GM21717 (cell line): ENCODE results near the gene TK2.

ENCODE experiments used
- ATAC-seq: cut with Tn5 transposase; IDR thresholded peaks from one replicate; pipeline ENCODE4 v1.9.1; 2021; ENCODE audit warnings: mild to moderate bottlenecking, moderate library complexity; ENCODE audit not compliant: unreplicated experiment

The TK2 gene

GRCh38 chr16:66486199-66486772 is 63.6 kb downstream of the TK2 start:
- no peak for ATAC-seq

DNA sequence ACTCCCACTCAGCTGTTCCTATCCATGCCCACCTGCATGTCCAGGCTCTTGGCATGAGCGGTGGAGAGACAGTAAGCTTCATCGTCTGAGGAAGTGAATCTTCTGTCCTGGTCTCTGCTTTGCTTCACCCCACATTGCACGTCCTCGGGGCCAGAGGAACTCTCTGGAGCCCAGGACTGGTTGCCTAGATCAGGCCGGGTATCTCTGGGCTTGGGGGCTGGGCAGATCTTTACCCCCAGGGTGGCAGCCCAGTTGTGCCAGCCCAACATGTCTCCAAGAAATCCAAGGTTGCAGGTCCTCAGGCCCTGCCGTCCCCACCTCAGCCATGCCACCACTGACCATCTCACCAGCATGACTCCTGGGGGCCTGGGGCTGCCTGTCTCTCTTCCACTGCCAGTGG is 64.5 kb downstream of the TK2 start:
- no peak for ATAC-seq

- no peak for ATAC-seq
Measured at GRCh38 chr16:66484453-66485213, 65.3 kb downstream of the TK2 start.

DNA sequence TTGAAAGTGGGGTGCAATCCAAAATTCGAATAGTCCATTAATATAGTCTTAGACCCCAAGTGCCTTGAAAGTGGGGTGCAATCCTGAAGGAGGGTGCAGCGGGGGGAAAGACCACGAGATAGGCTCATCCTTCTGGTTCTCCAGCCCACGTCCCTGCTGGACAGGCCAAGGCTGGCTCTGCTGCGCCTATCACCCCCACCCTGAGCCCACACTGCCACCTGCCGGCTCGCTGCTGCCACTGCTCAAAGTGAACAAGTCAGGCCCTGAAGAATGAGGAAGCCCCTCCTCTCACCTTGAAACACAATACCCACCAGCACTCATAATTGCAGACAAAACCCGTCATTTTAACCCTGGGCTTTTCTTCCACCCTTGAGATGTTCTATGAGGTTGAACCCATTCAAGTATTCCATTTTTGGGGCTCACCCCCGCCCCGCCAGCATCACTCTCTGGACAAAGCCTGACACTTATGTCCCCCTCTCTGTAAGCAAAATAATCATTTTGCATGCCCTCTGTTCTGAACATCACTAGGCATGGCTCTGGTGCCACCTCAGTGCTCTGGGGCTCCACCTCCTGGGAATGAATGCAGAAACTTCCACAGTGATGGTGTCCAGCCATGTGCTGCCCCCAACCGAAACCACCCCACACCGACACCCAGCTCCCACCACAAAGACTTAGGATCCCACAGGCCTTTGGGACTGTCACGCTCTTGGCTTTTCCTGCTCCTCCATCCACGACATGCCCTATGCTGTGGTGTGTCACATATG is 66.1 kb downstream of the TK2 start:
- peak; percentile 55 for ATAC-seq

- no peak for ATAC-seq
Measured at GRCh38 chr16:66481943-66482390, 68.0 kb downstream of the TK2 start.

DNA sequence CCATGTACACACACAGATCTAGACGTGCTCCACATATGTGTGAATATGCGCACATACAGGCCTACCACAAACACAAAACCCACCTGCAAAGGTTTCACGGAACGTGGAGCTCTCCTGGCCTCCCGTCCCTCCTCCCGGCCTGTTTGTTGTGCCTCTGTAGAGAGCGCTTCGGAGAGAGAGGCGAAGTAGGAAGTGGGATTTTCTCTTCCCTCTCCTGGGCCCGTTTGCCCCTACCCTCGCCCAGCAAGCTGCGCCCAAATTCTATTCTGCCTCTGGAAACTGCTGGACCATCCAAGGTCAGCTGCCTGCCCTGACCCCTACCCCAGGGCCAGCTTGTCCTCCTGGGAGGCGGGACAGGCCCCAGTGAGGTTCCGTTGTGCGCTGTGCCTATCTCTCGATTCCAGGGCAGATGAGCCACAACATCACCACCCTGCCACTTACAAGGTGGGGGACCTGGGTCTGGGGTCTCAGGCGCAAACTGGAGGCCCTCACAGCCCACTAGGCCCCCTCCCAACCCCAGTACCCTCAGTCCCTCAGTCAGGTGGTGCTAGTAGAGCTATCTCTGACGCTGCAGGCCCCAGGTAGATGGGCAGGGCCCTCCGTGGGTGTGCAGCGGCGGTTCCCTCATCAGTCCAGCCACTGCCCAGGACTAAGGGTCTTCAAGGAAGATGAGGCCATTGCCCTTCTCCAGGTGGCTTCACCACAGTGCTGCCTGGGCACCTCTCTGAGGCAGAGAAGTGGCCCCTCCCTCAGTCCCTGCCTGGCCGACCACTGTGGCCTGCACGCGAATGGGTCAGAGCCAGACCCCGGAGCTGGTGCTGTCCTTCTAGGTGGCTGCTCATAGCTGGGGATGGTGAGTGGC is 68.6 kb downstream of the TK2 start:
- ATAC-seq: no peak

DNA sequence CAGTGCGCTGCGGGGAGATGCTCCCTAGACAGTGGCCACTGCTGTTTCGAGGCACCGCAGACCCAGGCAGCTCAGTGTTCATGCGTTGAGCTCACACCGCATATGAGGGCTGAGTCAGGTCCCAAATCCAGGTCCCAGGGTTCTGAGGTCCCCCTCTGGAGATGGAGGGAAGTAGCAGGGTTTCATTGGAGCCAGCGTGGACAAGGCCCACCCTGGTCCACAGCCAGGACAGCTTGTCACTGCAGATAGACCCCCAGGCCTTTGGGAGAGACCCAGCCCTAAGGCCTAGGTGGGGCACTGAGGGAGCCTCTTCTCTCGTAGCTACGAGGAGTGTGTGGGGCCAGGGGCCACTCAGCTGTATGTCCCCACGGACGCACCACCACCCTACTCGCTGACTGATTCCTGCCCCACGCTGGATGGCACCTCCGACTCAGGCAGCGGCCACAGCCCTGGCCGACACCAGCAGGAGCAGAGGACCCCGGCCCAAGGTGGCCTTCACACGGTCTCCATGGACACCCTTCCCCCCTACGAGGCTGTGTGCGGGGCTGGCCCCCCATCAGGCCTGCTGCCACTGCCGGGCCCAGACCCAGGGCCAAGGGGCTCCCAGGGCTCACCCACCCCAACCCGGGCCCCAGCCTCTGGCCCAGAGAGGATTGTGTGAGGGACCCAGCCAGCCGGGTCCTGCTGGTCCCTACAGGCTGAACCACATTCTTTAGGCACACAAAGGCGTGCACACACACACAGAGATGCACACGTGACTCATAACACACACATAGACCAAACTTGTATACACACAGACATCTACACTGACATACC is 69.4 kb downstream of the TK2 start:
- no peak for ATAC-seq

DNA sequence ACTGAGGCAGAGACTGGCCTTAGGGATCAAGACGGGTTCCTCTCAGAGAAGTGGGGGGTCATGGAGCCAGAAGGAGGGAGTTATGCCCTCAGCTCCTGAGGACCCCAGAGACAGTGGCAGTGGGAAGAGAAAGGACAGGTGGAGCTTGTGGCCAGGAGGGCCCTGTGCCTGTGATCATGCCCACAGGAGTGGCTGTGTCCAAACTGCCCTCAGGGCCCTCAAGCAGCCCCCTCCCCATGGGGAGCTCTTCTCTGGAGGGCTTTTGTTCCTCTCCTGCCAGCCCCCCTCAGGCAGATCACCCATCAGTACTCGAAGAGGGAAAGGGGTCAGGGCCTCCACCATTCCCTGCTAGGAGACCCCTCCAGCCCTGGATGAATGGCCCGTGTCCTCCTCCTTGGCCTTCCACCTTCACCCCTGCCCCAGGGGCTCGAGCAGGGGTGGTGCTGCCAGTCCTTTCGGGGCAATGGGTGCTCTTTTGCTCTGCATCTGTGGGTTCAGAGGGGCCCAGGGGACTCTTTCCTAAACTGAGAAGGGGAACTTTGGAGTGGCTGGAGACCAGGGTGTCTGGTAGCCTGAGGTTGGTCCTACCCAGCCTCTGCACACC is 70.2 kb downstream of the TK2 start:
- no peak for ATAC-seq

DNA sequence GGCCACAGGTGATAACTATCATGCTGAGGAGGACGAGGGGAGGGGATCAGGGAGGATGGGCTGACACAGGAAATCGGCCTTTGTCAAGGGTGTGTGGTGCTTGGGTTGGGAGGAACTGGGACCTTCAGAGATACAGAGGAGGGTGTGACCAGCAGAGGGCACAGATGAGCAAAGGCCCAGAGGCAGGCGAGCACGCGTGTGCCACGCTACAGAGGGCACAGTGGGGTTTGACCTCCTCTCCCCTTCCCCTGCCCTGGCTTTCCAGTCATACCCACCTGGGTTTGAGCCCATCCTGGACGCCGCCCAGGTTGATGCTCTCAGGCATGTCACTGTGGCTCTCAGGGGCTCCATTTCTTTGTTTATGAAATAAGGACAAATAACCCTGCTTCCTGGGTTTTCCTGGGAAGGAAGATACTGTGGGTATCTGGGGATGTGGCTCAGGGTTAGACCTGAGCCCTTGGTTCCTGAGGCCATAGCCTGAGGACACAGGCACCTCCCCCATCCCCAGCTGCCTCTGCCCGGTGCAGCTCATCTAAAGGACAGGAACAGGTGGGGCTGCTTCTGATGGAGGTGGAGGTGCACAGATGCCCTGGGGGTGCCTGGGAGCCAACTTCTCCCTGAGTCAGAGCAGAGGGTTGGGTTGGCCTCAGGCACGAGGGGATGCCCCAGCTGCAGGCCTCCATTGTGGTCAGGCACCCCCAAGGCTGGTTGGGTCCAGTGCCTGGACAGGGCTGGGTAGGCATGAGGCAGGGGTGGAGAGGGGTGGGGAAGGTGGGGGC is 71.0 kb downstream of the TK2 start:
- peak; percentile 69 for ATAC-seq

- ATAC-seq: no peak
Measured at GRCh38 chr16:66477028-66477515, 72.8 kb downstream of the TK2 start.

DNA sequence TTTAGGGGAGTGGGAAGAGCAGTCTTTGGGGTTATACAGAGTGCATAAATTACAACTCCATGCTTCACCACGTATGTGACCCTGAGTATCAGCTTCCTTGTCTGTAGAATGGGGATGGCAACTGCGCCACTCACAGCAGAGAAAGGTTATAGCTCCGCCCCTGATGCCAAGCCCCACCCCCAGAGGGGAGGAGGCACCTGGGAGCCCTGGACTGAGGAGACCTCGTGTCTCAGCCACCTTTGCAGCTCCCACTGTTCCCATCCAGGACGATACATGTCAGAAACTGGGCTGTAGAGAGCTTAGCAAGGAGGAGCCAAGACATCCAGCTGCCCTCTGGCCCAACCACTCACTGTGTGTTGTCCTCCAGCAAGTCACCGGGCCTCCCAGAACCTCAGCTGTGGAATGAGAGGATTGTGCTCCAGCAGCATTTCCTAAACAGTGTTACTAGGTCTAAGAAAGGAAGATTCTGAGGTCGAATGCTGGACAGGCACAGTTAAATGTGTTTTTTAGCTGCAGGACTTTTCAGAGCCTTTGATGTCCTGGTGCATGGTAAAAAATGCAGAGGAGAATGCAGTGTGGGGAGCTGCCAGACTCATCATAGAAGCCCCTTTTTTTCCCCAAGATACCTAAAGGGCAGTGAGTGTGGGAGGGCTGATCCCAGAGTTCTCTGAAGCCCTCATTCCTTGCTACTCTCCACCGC is 73.4 kb downstream of the TK2 start:
- ATAC-seq: no peak

DNA sequence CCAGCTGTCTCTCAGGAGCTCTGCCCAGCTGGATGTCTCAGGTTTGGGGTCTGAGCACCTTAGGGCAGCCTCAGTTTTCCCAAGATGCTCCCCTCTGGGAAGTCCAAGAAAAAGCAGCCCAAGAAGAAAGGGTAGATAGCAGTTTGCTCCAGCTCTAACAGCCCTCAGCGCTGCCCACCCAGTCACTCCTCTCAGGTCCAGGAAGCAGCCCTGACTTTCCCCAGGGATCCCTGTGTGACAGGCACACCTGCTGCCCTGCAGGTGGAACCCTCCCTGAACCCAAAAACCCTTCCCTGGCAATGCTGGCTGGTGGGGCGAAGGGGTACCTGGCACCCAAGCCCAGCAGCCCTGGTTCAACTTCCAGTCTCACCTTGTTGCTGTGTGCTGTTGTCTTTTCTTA is 74.7 kb downstream of the TK2 start:
- no peak for ATAC-seq

DNA sequence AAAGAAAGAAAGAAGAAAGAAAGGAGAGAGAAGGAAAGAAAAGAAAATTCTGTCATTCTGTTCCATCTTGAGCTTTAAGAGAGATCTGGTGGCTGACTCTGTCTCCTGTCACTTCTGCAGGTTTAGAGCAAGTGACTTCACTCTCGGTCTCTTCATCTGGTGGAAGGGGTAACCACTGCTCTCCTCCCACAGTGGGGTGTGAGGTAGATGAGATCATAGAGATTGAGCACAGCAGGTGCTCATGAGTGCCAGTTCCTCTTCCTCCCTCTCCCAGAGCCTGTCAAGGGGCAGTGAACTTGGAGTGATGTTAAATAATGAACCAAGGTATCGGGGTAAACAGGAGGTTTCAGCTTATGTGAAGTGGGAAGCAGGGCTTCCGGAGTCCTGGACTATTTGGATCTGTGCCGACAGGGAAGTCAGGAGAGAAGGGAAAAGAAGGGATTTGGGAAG is 75.1 kb downstream of the TK2 start:
- ATAC-seq: peak; percentile 89

GRCh38 chr16:66473654-66474519 is 76.0 kb downstream of the TK2 start:
- ATAC-seq: no peak

GRCh38 chr16:66473051-66473571 is 76.8 kb downstream of the TK2 start:
- ATAC-seq: no peak

GRCh38 chr16:66471716-66472393 is 78.1 kb downstream of the TK2 start:
- ATAC-seq: no peak
